CD1c-positive myeloid dendritic cell (primary cell): ENCODE data around the gene SNX5.

Experiments
- DNase-seq: peaks from one replicate; pipeline ENCODE4 v3.0.0-alpha.2; 2016; ENCODE audit errors: extremely low spot score

Gene SNX5

GRCh38 chr20:17940224-17940971, 28.2 kb downstream of the SNX5 start:
- DNase-seq = no peak

GRCh38 chr20:17939622-17940223, 28.9 kb downstream of the SNX5 start:
- peak; percentile 12 for DNase-seq

GRCh38 chr20:17938871-17939619, 29.5 kb downstream of the SNX5 start:
- peak; percentile 55 for DNase-seq

GRCh38 chr20:17936761-17937732, 31.5 kb downstream of the SNX5 start:
- DNase-seq = no peak

GRCh38 chr20:17936286-17936760, 32.3 kb downstream of the SNX5 start:
- DNase-seq = no peak

- DNase-seq = no peak
Measured at GRCh38 chr20:17935761-17936160, 32.8 kb downstream of the SNX5 start.

- DNase-seq = no peak
Measured at GRCh38 chr20:17935186-17935585, 33.4 kb downstream of the SNX5 start.

- DNase-seq = no peak
Measured at GRCh38 chr20:17934141-17934862, 34.3 kb downstream of the SNX5 start.

- DNase-seq = no peak
Measured at GRCh38 chr20:17933711-17934110, 34.9 kb downstream of the SNX5 start.

GRCh38 chr20:17933121-17933520, 35.5 kb downstream of the SNX5 start:
- DNase-seq = no peak

GRCh38 chr20:17932396-17932795, 36.2 kb downstream of the SNX5 start:
- no peak for DNase-seq

- no peak for DNase-seq
Measured at GRCh38 chr20:17931513-17931912, 37.1 kb downstream of the SNX5 start.

- no peak for DNase-seq
Measured at GRCh38 chr20:17928633-17929311, 39.8 kb downstream of the SNX5 start.

- no peak for DNase-seq
Measured at GRCh38 chr20:17928211-17928611, 40.4 kb downstream of the SNX5 start.

- no peak for DNase-seq
Measured at GRCh38 chr20:17925940-17926300, 42.7 kb downstream of the SNX5 start.

- no peak for DNase-seq
Measured at GRCh38 chr20:17925141-17925939, 43.3 kb downstream of the SNX5 start.

- no peak for DNase-seq
Measured at GRCh38 chr20:17921774-17922173, 46.8 kb downstream of the SNX5 start.

- DNase-seq = no peak
Measured at GRCh38 chr20:17919149-17919548, 49.4 kb downstream of the SNX5 start.

- DNase-seq = no peak
Measured at GRCh38 chr20:17917832-17918618, 50.6 kb downstream of the SNX5 start.
